GDM1 (cell line): ENCODE measurements around the gene GNB4.

Source experiments
- DNase-seq: peaks from one replicate; lab custom pipeline; 2025; lab: John Stamatoyannopoulos, UW

GNB4 gene

GRCh38 chr3:179436517-179436916, 14.8 kb downstream of the GNB4 start:
- peak; percentile 33 for DNase-seq

GRCh38 chr3:179432451-179432850, 18.8 kb downstream of the GNB4 start:
- no peak for DNase-seq

- peak; percentile 26 for DNase-seq
Observed at GRCh38 chr3:179432021-179432420, 19.2 kb downstream of the GNB4 start.

- DNase-seq, result no peak
Observed at GRCh38 chr3:179430277-179430870, 20.9 kb downstream of the GNB4 start.

GRCh38 chr3:179428876-179429548, 22.3 kb downstream of the GNB4 start:
- no peak for DNase-seq

GRCh38 chr3:179425075-179425474, 26.2 kb downstream of the GNB4 start:
- DNase-seq, result no peak

- DNase-seq, result no peak
Observed at GRCh38 chr3:179421500-179421899, 29.8 kb downstream of the GNB4 start.

- DNase-seq, result no peak
Observed at GRCh38 chr3:179418610-179419009, 32.7 kb downstream of the GNB4 start.

- no peak for DNase-seq
Observed at GRCh38 chr3:179416681-179417080, 34.6 kb downstream of the GNB4 start.

GRCh38 chr3:179415377-179415776, 35.9 kb downstream of the GNB4 start:
- DNase-seq, result no peak

GRCh38 chr3:179414804-179415203, 36.5 kb downstream of the GNB4 start:
- DNase-seq, result no peak

- no peak for DNase-seq
Observed at GRCh38 chr3:179410999-179411398, 40.3 kb downstream of the GNB4 start.

- no peak for DNase-seq
Observed at GRCh38 chr3:179410331-179410730, 40.9 kb downstream of the GNB4 start.

GRCh38 chr3:179404307-179404706, 47.0 kb downstream of the GNB4 start:
- DNase-seq, result no peak

GRCh38 chr3:179402963-179403362, 48.3 kb downstream of the GNB4 start:
- no peak for DNase-seq

- DNase-seq, result no peak
Observed at GRCh38 chr3:179401561-179401960, 49.7 kb downstream of the GNB4 start.

GRCh38 chr3:179398574-179399231, 52.6 kb downstream of the GNB4 start:
- no peak for DNase-seq

GRCh38 chr3:179391906-179392305, 59.4 kb downstream of the GNB4 start:
- DNase-seq, result no peak

GRCh38 chr3:179376474-179376873, 74.8 kb downstream of the GNB4 start:
- DNase-seq, result no peak

GRCh38 chr3:179375091-179375999, 75.9 kb downstream of the GNB4 start:
- no peak for DNase-seq

GRCh38 chr3:179373938-179374337, 77.3 kb downstream of the GNB4 start:
- no peak for DNase-seq

- DNase-seq, result no peak
Observed at GRCh38 chr3:179369621-179370020, 81.6 kb downstream of the GNB4 start.
